GM19023 (cell line): ENCODE measurements around the gene TWIST2.

ENCODE experiments used
- ATAC-seq: cut with Tn5 transposase; IDR thresholded peaks from one replicate; pipeline ENCODE4 v1.9.1; 2021; ENCODE audit warnings: mild to moderate bottlenecking, moderate library complexity; ENCODE audit not compliant: unreplicated experiment

Gene TWIST2

DNA sequence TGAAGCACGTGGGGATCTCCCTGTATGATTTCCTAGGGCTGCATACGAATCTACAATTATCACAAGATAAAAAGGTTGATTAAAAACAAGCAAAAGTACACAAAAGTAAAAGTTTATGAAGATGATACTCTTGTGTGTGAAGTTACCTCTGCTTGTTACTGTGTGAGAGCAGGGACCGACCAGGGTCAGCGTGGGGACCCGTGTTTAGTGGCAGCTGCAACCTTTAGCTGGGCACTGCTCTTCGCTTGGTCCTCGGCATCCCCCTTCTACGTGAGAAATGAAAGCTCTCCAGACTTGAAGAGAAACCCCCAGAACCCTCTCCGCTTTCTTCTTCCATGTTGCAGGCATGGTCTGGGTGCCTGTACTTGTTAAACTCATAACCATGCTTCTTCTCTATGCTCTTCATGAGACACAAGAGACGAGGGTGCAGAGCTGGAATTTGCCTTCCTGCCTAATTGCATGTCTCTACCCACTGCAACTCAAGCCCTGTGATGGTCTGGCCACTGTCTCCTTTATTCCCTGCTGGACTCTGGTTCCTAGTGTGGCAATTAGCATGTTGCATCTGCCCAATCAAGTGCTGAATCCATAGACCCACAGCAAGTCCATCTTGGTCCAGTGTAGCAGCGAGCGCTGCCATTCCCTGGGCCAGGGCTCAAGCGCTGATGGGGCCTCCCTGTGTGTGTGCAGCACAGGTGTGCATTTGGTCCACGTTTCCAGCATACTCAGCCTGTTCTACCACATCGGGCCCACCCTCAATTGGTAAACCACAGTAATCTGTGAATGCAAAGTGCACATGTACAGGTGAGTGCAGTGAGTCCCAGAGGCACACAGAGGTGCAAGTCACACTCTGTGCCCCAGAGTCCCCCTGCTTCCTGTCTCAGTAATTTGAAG lies 88.5 kb downstream of the TWIST2 start:
- no peak for ATAC-seq

DNA sequence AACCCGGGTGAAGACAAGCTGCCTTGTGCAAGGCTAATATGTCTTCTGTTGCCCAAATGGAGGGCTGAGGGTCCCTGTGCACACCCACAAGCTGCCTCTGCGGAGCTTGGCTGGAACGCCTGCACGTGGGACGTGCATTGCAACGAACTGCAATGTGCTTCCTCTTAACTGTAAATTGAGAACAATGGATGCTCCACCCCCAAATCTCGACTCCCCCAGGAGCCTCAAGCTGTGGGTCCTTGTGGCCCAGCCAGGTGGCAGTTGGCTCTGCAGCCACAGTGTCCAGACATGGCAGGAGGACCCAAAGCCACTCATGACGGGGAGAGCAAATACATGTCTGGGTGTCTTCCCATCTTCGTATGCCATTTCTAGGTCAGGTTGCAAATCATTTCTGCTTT lies 90.1 kb downstream of the TWIST2 start:
- ATAC-seq = no peak

GRCh38 chr2:238938401-238939055 lies 90.6 kb downstream of the TWIST2 start:
- no peak for ATAC-seq

DNA sequence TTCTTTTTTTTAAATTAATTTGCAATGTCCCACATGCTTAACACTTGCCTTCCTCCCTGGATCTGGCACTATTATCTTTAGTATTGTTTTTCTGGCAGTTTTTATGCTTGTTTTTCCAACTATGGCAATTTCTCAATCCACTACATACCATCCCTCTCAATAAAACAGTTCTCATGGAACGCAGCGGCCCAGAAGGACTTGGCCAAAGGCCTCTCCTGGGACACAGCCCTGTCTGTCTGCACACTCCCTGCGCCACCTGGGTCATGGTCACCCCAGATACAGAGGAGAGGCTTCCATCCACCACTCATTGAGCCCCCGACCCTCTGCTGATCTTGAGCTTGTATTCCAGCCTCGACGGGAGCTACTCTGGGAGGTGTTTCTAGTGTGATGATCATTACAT lies 91.2 kb downstream of the TWIST2 start:
- ATAC-seq = no peak

DNA sequence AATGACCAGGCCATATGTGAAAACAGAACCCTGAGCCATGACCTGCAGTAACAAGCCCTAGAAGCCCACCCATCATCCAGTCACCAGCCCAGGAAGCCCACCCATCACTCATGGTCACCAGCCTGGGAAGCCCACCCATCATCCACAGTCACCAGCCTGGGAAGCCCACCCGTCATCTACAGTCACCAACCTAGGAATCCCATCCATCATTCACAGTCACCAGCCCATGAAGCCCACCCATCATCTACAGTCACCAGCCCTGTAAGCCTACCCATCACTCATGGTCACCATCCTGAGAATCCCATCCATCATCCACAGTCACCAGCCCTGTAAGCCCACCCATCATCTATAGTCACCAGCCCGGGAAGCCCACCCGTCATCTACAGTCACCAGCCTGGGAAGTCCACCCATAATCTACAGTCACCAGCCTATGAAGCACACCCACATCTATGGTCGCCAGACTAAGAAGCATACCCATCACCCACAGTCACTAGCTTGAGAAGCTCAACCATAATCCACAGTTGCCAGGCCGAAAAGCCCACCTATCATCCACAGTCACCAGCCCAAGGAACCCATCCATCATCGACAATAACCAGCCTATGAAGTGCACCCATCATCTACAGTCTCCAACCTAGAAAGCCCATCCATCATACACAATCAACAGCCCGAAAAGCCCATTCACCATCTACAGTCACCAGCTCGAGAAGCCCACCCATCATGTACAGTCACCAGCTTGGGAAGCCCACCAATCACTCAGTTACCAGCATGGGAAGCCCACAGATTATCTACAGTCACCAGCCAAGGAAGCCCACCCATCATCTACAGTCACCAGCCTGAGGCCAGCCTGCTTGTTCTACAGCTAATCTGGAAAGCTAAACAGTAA lies 91.9 kb downstream of the TWIST2 start:
- no peak for ATAC-seq

GRCh38 chr2:238940806-238941205 lies 92.9 kb downstream of the TWIST2 start:
- no peak for ATAC-seq

GRCh38 chr2:238941262-238941792 lies 93.4 kb downstream of the TWIST2 start:
- ATAC-seq = no peak

DNA sequence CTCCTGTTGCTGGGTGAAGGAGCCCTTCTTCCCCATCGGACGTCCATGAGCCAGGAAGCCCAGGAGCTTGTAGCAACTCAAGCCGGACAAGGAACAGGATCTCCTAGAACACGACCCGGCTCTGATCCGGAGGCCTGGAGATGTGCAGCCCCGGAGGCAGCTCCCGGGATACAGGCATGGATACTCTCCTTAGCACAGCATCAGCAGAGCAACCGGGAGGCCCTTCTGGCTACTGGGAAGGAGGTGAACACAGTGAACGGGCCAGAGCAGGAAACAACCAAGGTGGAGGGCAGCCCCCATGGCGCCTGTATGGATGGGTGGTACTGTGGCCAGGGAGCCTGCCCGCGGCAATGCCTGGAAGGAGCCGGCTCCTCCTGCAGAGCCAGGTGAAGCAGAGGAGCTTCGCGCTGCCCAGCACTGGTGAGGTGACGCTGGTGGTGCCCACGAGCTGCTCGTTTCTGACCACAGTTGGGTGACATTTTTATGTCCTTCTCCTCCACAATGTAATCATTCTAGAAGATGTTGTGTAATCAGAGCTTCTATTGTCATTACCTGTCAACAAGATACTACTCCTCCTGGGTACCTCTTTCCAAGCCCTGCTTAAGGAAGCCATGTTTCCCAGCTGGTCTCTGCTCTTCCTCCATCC lies 94.3 kb downstream of the TWIST2 start:
- ATAC-seq = no peak

DNA sequence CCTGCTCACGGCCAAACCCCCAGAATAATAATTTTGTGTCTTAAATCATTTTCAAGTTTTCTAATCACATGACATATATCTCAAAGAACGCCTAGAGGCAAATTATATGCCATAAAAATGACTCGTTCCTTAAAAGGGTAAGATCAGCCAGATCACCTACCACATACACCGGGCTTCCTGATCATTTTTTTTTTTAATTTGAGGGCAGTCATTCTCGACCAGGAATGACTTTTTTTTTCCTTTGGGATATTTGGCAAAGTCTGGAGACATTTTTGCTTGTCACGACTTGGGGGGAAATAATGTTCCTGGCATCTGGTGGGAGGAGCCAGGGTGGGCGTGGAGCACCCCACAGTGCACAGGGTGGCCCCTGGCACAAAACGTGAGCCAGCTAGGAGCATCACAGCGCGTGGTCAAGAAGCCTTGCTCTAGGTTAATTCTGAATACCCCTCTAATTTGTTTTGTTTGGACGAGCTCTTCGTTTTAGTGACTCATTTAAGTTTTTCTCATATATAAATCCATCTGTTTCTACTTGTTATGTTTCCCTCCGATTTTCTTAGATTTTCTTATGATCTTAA lies 94.9 kb downstream of the TWIST2 start:
- no peak for ATAC-seq

DNA sequence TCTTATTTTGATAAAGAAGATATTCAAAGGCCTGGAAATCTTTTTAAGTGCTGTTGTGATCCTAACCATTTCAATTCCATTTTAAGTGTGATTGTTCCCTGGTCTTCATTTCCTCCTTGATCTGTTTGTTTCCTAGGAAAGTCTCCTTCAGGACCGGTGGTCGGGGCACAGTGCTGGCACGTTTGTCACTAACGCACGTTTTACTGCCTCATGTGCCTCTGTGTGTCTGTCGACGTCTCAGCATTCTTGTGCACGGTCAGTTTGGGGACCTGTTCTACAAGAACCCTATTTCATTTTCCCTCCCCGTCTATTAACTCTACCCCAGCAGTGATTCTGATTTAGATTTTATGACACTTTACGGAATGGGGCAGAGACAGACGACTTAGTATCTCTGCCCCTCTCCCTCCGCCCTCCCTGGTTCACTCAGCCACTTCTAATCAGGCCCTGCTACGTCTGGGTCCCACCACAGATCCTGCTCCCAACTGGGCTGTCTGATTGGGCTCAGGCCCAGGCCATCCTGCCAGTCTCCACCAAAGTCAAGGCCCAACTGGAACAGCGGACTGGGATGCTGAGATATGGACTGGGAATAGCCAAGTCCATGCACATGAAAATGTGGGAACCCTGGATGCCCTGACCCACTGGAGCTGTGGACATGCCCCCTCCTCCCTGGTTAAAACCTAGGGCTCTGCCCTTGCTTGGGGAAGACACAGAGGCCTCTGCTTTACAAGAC lies 95.6 kb downstream of the TWIST2 start:
- ATAC-seq = no peak

DNA sequence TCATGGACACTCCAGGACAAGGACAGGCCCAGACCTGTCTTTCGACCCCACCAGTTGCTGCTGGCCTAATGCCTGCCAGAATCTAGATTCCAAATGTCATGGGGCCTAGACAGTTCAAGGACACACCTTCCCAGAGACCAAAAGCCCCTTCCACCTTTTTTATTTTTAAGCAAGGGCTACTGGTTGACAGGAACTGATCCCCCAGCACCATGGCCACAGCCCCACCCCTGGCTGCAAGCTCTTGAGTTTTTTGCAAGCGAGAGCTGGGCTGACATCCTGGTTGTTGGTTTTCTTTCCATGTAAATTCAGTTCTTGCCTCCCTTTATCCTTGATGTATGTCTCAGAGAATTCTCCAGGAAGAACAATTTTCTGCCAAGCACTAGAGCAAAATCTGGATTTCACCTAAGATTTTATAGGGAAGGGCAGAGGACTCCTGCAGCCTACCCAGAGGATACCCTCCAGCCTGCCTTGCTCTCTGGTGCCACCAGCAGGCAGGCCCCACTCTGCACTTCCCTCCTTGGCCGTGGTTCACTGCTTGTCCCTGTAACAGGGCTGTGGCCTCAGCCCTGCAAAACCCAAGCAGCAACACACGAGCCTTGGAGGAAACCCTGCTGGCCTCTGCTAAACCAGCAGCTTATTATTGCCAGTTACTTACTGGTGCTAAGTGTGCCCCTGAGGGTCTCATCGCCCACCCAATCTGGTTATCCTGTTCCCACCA lies 97.7 kb downstream of the TWIST2 start:
- no peak for ATAC-seq

GRCh38 chr2:238946318-238947242 lies 98.7 kb downstream of the TWIST2 start:
- no peak for ATAC-seq

DNA sequence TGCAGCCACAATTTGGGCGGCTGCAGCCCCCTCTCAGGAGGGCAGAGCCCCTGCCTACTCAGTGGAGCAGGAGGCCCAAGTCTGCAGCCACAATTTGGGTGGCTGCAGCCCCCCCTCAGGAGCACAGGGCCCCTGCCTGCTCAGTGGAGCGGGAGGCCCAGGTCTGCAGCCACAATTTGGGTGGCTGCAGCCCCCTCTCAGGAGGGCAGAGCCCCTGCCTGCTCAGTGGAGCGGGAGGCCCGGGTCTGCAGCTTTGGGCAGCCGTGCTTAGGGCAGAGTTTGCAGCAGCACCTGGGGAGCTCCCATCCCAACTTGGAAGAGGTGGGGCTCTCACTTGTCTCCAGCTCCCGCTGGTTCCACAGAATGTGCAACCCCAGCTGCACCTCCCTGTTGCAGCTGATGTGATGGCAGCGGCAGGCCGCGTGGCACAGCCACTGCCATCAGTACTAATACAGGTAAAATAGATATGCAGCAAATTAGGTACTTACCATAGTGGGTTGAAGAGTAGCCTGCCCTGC lies 99.4 kb downstream of the TWIST2 start:
- no peak for ATAC-seq

DNA sequence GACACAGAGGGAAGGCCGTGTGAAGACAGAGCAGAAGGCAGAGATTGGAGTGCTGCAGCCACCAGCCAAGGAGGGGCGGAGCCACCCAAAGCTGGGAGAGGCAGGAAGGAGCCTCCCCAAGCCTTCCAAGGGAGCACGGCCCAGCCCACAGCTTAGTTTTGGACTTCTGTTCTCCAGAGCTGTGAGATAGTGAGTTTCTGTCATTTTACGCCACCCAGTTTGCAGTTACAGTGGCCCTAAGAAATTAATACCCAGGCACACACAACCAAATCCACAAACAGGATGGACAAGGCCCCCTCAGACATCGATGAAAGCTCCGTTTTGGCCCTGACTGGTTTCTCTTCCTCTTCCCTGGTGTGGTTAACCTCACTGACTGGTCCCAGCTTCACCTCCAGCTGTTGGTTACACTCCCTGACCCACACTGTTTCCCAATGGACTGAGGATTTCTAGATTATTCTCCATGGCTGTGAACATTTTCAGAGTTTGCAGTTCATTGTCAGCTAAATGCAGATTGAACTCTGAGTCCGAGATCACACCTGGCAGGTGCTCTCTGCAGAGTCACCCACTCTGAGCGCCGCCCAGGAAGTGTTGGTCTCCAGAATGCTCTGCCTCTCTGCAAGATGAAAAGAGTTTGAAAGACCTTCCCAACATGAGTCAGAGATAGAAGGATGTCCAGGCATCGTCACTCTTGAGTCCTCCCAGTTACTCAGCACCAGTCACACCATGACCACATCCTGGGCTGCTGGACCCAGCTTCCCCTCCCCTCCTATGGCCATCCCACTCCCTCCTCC lies 100.2 kb downstream of the TWIST2 start:
- ATAC-seq = no peak

GRCh38 chr2:238948765-238949641 lies 101.1 kb downstream of the TWIST2 start:
- ATAC-seq = no peak
